ENCODE results near the gene MRPL27.

DNA sequence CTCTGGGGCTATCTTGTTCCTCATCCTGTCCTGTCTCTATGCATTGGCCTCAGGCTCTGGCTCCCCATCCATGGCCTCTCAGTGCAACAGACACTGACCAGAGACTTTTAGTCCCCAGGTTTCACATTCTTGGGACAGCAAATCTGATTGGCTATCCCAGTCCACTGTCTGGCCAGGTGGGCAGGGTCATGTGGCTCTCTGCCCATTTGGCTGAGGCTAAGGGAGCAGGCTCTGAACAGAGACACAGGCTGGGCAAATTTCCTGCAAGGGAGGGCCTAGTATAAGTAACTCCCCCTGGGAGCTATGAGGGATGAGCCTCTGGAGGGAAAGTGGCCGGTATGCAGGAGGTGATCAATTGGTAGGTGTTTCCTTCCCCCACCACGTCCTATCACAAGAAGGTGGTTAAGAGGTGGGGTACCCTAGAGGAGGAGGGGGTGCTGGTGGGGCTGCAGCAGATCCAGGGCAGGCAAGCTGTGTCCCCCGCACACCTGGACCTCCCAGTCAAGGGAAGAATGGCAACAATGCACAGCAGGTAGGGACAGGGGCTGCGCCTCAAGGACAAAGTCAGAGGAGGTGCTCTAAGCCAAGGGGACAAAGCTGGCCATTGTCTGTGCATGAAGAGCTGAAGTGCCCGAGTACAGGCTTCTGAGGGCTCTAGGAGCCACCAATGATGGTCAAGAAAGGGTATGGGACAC, 13.8 kb downstream of the MRPL27 start:
- no peak for TF ChIP-seq CTCF (IDR thresholded peaks at IDR 0.05)
- TF ChIP-seq POLR2AphosphoS5 (IDR thresholded peaks at IDR 0.05): no peak
- TF ChIP-seq POLR2A (IDR thresholded peaks at IDR 0.05; ENCODE audit: low read depth): no peak

Data from esophagus muscularis mucosa (tissue), 3 donors.